Measurements from ENCODE around the gene AP3B1. TPM values are rescaled to one million over a fixed set of nuclear protein-coding genes. Genes with fewer than 3 reads are reported as not detected.

Gene AP3B1
- total and polyA plus RNA-seq, 3 donors from 2014 or later = 32.0 to 77.3 (median 74.0) TPM

GRCh38 chr5:78293851-78294247, 649 bp downstream of the AP3B1 start:
- no peak for DNase-seq
- H3K9me3 ChIP-seq = no peaks in the 10 kb centered on the region
- H3K27ac ChIP-seq = peak overlapping the region; percentile 93 to 95
- WGBS, 2 donors = 1 to 3% methylated on average over 6 of the region's 6 CpGs
- H3K36me3 ChIP-seq (ENCODE audit: low read depth, missing control alignments) = no peaks in the 10 kb centered on the region
- intact Hi-C loops (cut with DNase I; ENCODE audit: low total_unique reads) = loop anchor here (5.0 kb wide), 1 partner anchor 68 kb away; the partner anchor contains the start of gene SCAMP1
- peak overlapping the region; percentile 90 to 95 for H3K4me3 ChIP-seq
- TF ChIP-seq POLR2A (IDR thresholded peaks at IDR 0.05) (no peak), CTCF (IDR thresholded peaks at IDR 0.05) (no peak)
- peaks cover 24% of the 10 kb centered on the region for H3K4me1 ChIP-seq
- no peaks in the 10 kb centered on the region for H3K27me3 ChIP-seq

GRCh38 chr5:78291687-78292086, 2.8 kb downstream of the AP3B1 start:
- TF ChIP-seq POLR2A (IDR thresholded peaks at IDR 0.05) = no peak
- TF ChIP-seq CTCF (IDR thresholded peaks at IDR 0.05) = no peak
- Histone ChIP-seq H3K36me3 (ENCODE audit: low read depth, missing control alignments) (no peaks in the 10 kb centered on the region), H3K4me3 (no peak overlapping the region), H3K9me3 (no peaks in the 10 kb centered on the region), H3K27me3 (no peaks in the 10 kb centered on the region), H3K4me1 (peaks cover 24% of the 10 kb centered on the region), H3K27ac (no peak overlapping the region)
- intact Hi-C loops (cut with DNase I; ENCODE audit: low total_unique reads) = loop anchor here (5.0 kb wide), 1 partner anchor 71 kb away; the partner anchor contains the start of gene SCAMP1
- WGBS, 2 donors = 55 to 65% methylated on average over 2 of the region's 2 CpGs
- no peak for DNase-seq

- no peak for DNase-seq
- no peak overlapping the region for H3K4me3 ChIP-seq
- H3K36me3 ChIP-seq (ENCODE audit: low read depth, missing control alignments) = no peaks in the 10 kb centered on the region
- H3K4me1 ChIP-seq = peaks cover 18% of the 10 kb centered on the region
- H3K27me3 ChIP-seq = no peaks in the 10 kb centered on the region
- TF ChIP-seq POLR2A (IDR thresholded peaks at IDR 0.05) = no peak
- no peak for TF ChIP-seq CTCF (IDR thresholded peaks at IDR 0.05)
- no peaks in the 10 kb centered on the region for H3K9me3 ChIP-seq
- H3K27ac ChIP-seq = no peak overlapping the region
- intact Hi-C loops (cut with DNase I; ENCODE audit: low total_unique reads) = loop anchor here (5.0 kb wide), 1 partner anchor 72 kb away; the partner anchor contains the start of gene SCAMP1
- 70 to 86% methylated on average over 2 of the region's 2 CpGs for WGBS, 2 donors
Observed at GRCh38 chr5:78289911-78290310, 4.6 kb downstream of the AP3B1 start.

- Histone ChIP-seq H3K4me3 (no peak overlapping the region), H3K27ac (no peak overlapping the region), H3K4me1 (peaks cover 13% of the 10 kb centered on the region), H3K36me3 (ENCODE audit: low read depth, missing control alignments) (no peaks in the 10 kb centered on the region), H3K9me3 (no peaks in the 10 kb centered on the region), H3K27me3 (no peaks in the 10 kb centered on the region)
- TF ChIP-seq POLR2A (IDR thresholded peaks at IDR 0.05) (no peak), CTCF (IDR thresholded peaks at IDR 0.05) (no peak)
- WGBS, 2 donors = 72 to 89% methylated on average over 3 of the region's 3 CpGs
- DNase-seq = no peak
- intact Hi-C loops (cut with DNase I; ENCODE audit: low total_unique reads) = no loop called here
Observed at GRCh38 chr5:78288246-78288645, 6.3 kb downstream of the AP3B1 start.

DNA sequence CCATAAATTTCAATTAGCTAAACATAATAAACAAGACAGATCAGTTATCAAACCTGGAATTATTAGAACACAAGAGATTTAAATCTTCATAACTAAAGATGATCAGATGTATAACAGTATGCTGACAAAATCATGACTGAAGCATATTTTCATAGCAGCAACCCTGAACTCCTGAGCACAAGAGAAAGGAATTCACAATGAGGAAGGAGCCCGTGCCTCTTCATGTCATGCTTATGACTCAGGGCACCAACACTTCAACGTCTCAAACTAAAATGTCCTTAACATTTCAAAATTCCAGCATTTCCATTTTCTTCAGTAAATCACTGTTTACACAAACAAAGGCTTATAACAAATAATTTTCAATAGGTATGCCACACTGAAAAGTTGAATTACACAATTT, 6.7 kb downstream of the AP3B1 start:
- Histone ChIP-seq H3K27ac (no peak overlapping the region), H3K27me3 (no peaks in the 10 kb centered on the region), H3K4me3 (no peak overlapping the region), H3K4me1 (peaks cover 13% of the 10 kb centered on the region), H3K9me3 (no peaks in the 10 kb centered on the region), H3K36me3 (ENCODE audit: low read depth, missing control alignments) (no peaks in the 10 kb centered on the region)
- 62 to 71% methylated on average over 2 of the region's 2 CpGs for WGBS, 2 donors
- intact Hi-C loops (cut with DNase I; ENCODE audit: low total_unique reads) = no loop called here
- TF ChIP-seq POLR2A (IDR thresholded peaks at IDR 0.05) = no peak
- TF ChIP-seq CTCF (IDR thresholded peaks at IDR 0.05) = no peak
- DNase-seq = no peak

All from testis (tissue), 3 donors.